WTC11 (cell line): ENCODE data around the gene DCTN1. TPM values are rescaled to one million over a fixed set of nuclear protein-coding genes. Genes with fewer than 3 reads are reported as not detected.

Experiments used
- ATAC-seq: fragments of 200-7000 bp; cut with Tn5 transposase; 2 replicates; pipeline ENCODE4 v1.10.0; 2021; ENCODE audit warnings: mild to moderate bottlenecking, moderate library complexity
- CTCF ChIA-PET: fragments of 300-600 bp; sonication (Branson Sonifier 250); formaldehyde crosslinking; loops from one replicate; lab custom pipeline; 2021; ENCODE audit warnings: antibody characterized with exemption; lab: Charles Lee
- POLR2A ChIA-PET: fragments of 350-600 bp; sonication (Branson Sonifier 250); formaldehyde crosslinking; loops from one replicate; lab custom pipeline; 2021; ENCODE audit warnings: antibody characterized with exemption; lab: Charles Lee
- DNase-seq: peaks from one replicate; pipeline ENCODE4 v3.0.0; 2021; ENCODE audit warnings: low spot score
- H3K27ac Mint-ChIP-seq: 2 replicates; pipeline ENCODE4 v1.8.0; 2021; ENCODE audit warnings: mixed read lengths
- H3K27me3 Mint-ChIP-seq: 2 replicates; pipeline ENCODE4 v1.8.0; 2021; ENCODE audit warnings: low read depth, mild to moderate bottlenecking, moderate library complexity, mixed read lengths
- H3K36me3 Mint-ChIP-seq: 2 replicates; pipeline ENCODE4 v1.8.0; 2021; ENCODE audit warnings: mixed read lengths
- H3K4me1 Mint-ChIP-seq: 2 replicates; pipeline ENCODE4 v1.8.0; 2022; ENCODE audit warnings: mixed read lengths
- H3K4me3 Mint-ChIP-seq: 2 replicates; pipeline ENCODE4 v1.8.0; 2021; ENCODE audit warnings: mild to moderate bottlenecking, moderate library complexity, mixed read lengths
- H3K9me3 Mint-ChIP-seq: 2 replicates; pipeline ENCODE4 v1.8.0; 2021; ENCODE audit warnings: mixed read lengths
- ATF1 ChIP-seq: sonication (generic); formaldehyde crosslinking; IDR thresholded peaks from 2 replicates; pipeline ENCODE4 v1.8.1; 2023; ENCODE audit warnings: mild to moderate bottlenecking, moderate library complexity, missing genetic modification reagents
- CREB1 ChIP-seq: sonication (generic); formaldehyde crosslinking; IDR thresholded peaks from 2 replicates; pipeline ENCODE4 v1.8.0; 2023; ENCODE audit warnings: mild to moderate bottlenecking, missing genetic modification reagents
- CREM ChIP-seq: sonication (generic); formaldehyde crosslinking; IDR thresholded peaks from 2 replicates; pipeline ENCODE4 v1.8.1; 2022; ENCODE audit warnings: mild to moderate bottlenecking, missing genetic modification reagents, moderate library complexity
- CTCF ChIP-seq: fragments of 200-600 bp; IDR thresholded peaks from 2 replicates; pipeline ENCODE4 v1.8.0; 2022; ENCODE audit warnings: antibody characterized with exemption
- E2F5 ChIP-seq: sonication (generic); formaldehyde crosslinking; IDR thresholded peaks from 2 replicates; pipeline ENCODE4 v1.8.1; 2022; ENCODE audit warnings: mild to moderate bottlenecking, moderate library complexity, missing genetic modification reagents
- FOXJ3 ChIP-seq: sonication (generic); formaldehyde crosslinking; IDR thresholded peaks from 2 replicates; pipeline ENCODE4 v1.9.0; 2021; ENCODE audit warnings: missing genetic modification reagents, mild to moderate bottlenecking, borderline replicate concordance
- IRF2 ChIP-seq: sonication (generic); formaldehyde crosslinking; IDR thresholded peaks from 2 replicates; pipeline ENCODE4 v1.8.0; 2022; ENCODE audit warnings: low read depth, missing genetic modification reagents, borderline replicate concordance
- JAZF1 ChIP-seq: fragments of 250-450 bp; sonication (Bioruptor Pico); IDR thresholded peaks from 2 replicates; pipeline ENCODE4 v1.9.0; 2021; ENCODE audit warnings: moderate library complexity, mild to moderate bottlenecking, inconsistent platforms
- NFE2L1 ChIP-seq: sonication (generic); formaldehyde crosslinking; IDR thresholded peaks from 2 replicates; pipeline ENCODE4 v1.8.1; 2023; ENCODE audit warnings: missing genetic modification reagents
- RELA ChIP-seq: sonication (generic); formaldehyde crosslinking; IDR thresholded peaks from 2 replicates; pipeline ENCODE4 v1.8.1; 2022; ENCODE audit warnings: missing genetic modification reagents, mild to moderate bottlenecking, borderline replicate concordance
- USF2 ChIP-seq: sonication (generic); formaldehyde crosslinking; IDR thresholded peaks from 2 replicates; pipeline ENCODE4 v1.8.1; 2023; ENCODE audit warnings: mild to moderate bottlenecking, missing genetic modification reagents, moderate library complexity
- ZBTB43 ChIP-seq: sonication (generic); formaldehyde crosslinking; IDR thresholded peaks from 2 replicates; pipeline ENCODE4 v1.8.1; 2023; ENCODE audit warnings: mild to moderate bottlenecking, missing genetic modification reagents
- ZMAT4 ChIP-seq: fragments of 250-450 bp; sonication (Bioruptor Pico); IDR thresholded peaks from 2 replicates; pipeline ENCODE4 v1.9.0; 2021; ENCODE audit warnings: mild to moderate bottlenecking
- ZNF121 ChIP-seq: sonication (generic); formaldehyde crosslinking; IDR thresholded peaks from 2 replicates; pipeline ENCODE4 v1.8.0; 2023; ENCODE audit warnings: missing genetic modification reagents
- ZNF219 ChIP-seq: sonication (generic); formaldehyde crosslinking; IDR thresholded peaks from 2 replicates; pipeline ENCODE4 v1.8.0; 2023; ENCODE audit warnings: missing genetic modification reagents, mild to moderate bottlenecking, borderline replicate concordance
- ZNF232 ChIP-seq: sonication (generic); formaldehyde crosslinking; IDR thresholded peaks from 2 replicates; pipeline ENCODE4 v1.8.0; 2022; ENCODE audit warnings: mild to moderate bottlenecking, missing genetic modification reagents
- ZNF532 ChIP-seq: fragments of 250-450 bp; sonication (Bioruptor Pico); IDR thresholded peaks from 2 replicates; pipeline ENCODE4 v1.9.0; 2021; ENCODE audit warnings: mild to moderate bottlenecking, borderline replicate concordance
- total RNA-seq: library from RNA; stranded (reverse); gene quantifications from 3 replicates; pipeline ENCODE4 v1.2.3, GENCODE V29; 2021

The DCTN1 gene
- total RNA-seq, 1 experiment from 2014 or later = 179 TPM

- H3K27ac Mint-ChIP-seq = peak overlapping the region; percentile 42; the same call in 1 of the 2 replicates
- no peaks in the 10 kb centered on the region for H3K9me3 Mint-ChIP-seq
- H3K4me1 Mint-ChIP-seq = peaks cover 46% of the 10 kb centered on the region
- no peaks in the 10 kb centered on the region for H3K27me3 Mint-ChIP-seq
- no peak for ATAC-seq
- TF ChIP-seq FOXJ3 (CRISPR knock-in tag) (no peak), RELA (CRISPR knock-in tag) (no peak), ATF1 (no peak), ZMAT4 (CRISPR knock-in tag) (no peak), ZBTB43 (CRISPR knock-in tag) (no peak), NFE2L1 (CRISPR knock-in tag) (no peak), E2F5 (CRISPR knock-in tag) (no peak), ZNF219 (no peak), ZNF232 (CRISPR knock-in tag) (no peak), CTCF (no peak), JAZF1 (CRISPR knock-in tag) (no peak), IRF2 (CRISPR knock-in tag) (no peak), ZNF121 (no peak), ZNF532 (CRISPR knock-in tag) (no peak), CREM (CRISPR knock-in tag) (no peak)
- CTCF ChIA-PET = interaction anchor here (1.8 to 3.2 kb wide), 2 partner anchors 15 to 42 kb away, joined by 7 to 35 read pairs; no protein-coding TSS in a partner anchor
- POLR2A ChIA-PET = interaction anchor here (1.7 kb wide), 1 partner anchor 15 kb away, joined by 7 read pairs; no protein-coding TSS in a partner anchor
- no peak overlapping the region for H3K4me3 Mint-ChIP-seq
- H3K36me3 Mint-ChIP-seq = peaks cover 12% of the 10 kb centered on the region
- DNase-seq = no peak
Observed at GRCh38 chr2:74375838-74376237, 4.3 kb downstream of the DCTN1 start.

GRCh38 chr2:74374509-74375205 lies 5.5 kb downstream of the DCTN1 start:
- H3K9me3 Mint-ChIP-seq = no peaks in the 10 kb centered on the region
- CTCF ChIA-PET = interaction anchor here (0.9 to 3.2 kb wide), 7 partner anchors 14 to 125 kb away, joined by 3 to 35 read pairs (median 7); partner anchors contain the start of gene INO80B
- peaks cover 36% of the 10 kb centered on the region for H3K4me1 Mint-ChIP-seq
- H3K27ac Mint-ChIP-seq = peak overlapping the region; percentile 98
- H3K27me3 Mint-ChIP-seq = no peaks in the 10 kb centered on the region
- H3K4me3 Mint-ChIP-seq = peak overlapping the region; percentile 83
- ATAC-seq = peak; percentile 97
- peak; percentile 87 for DNase-seq
- H3K36me3 Mint-ChIP-seq = peaks cover 24% of the 10 kb centered on the region
- POLR2A ChIA-PET = interaction anchor here (0.6 to 1.7 kb wide), 4 partner anchors 16 to 41 kb away, joined by 3 to 7 read pairs (median 4); no protein-coding TSS in a partner anchor
- TF ChIP-seq USF2 (CRISPR knock-in tag) (peak; percentile 39), ZNF532 (CRISPR knock-in tag) (no peak), E2F5 (CRISPR knock-in tag) (no peak), CREB1 (CRISPR knock-in tag) (no peak)
